Stimulated activated CD8-positive, alpha-beta memory T cell treated with anti-CD3 and anti-CD28 coated beads, Interleukin-7, amount 100 ng/mL, for 48 hours (primary cell): Measurements from ENCODE around the gene PBXIP1.
"Not testable (repeated sequence)": the region's sequence is repeated elsewhere in the genome, so short reads cannot be mapped to it uniquely, and the experiment has no call there.

Experiments used
- DNase-seq, 2 donors: peaks; one replicate each; pipeline ENCODE4 v3.0.0-alpha.2; 2020; ENCODE audit warnings: low read depth in 1 of 2; ENCODE audit errors: extremely low read depth in 1 of 2

Gene PBXIP1

DNA sequence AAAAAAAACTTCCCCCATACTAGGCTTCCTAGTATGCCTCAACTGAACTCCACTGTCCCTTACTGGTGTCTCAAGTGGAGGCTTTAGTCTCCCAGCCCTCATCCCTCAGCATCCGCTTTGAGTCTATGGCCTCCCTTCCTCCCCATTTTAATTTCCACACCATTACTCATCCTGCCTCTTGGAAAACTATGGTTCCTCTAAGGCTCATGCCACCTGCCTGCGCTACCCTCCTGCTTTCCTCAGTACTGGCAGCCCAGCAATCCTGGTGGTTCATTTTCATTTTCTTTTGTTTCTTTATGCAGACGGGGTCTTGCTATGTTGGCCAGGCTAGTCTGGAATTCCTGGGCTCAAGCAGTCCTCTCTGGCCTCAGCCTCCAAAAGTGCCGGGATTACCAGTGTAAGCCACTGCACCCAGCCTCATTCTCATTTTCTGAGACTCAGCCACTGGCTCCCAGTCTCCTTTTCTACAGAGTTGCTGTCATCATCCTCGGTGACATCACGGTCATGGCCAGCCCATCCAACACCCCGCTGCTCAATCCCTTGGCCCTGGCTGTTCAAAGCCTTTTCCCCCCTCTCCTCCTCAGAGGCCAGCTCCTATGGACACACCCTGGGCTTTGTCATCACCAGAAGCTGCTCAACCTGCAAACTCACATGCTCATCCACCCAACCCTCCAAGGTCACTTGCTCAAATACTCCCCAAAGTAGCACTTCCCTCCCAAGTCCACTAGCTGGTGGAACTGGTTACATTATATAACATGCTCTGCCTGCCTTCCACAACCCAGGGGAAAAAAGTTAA is 17.1 kb downstream of the PBXIP1 start:
- no peak for DNase-seq

GRCh38 chr1:154937988-154938386 is 17.9 kb downstream of the PBXIP1 start:
- DNase-seq = no peak

GRCh38 chr1:154937085-154937987 is 18.6 kb downstream of the PBXIP1 start:
- peak; percentile 73 to 80 for DNase-seq

DNA sequence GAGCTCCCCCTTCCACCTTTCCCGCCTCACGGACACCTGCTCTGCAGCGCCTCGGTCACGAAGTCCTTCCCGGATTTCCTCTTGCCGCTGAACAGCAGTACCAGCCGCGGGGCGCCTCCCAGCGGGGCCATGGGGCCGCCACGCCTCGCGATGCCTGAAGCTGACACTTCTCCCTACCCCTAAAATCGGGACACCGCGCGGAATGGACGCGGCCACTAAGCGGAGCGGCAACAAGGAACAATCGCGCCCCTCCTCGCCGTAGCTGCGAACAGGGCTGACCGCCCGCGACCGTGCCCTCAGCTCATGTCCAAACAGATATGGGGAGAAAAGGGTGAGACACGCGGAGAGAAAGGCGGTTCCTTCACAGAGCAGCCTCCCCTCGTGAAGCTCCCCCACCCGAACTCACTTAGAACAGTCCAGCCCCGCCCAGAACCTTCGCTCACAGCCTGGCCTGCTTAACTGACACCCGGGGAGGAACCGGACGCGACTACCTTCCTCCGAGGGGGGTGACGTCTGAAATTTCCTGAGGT is 19.3 kb downstream of the PBXIP1 start, which contains the start of gene PMVK:
PMVK (minus strand) TSS at position 165 of the 530 bp plus-strand sequence; CDS start at position 131, 34 bp downstream.
- DNase-seq = peak; percentile 82 to 91

DNA sequence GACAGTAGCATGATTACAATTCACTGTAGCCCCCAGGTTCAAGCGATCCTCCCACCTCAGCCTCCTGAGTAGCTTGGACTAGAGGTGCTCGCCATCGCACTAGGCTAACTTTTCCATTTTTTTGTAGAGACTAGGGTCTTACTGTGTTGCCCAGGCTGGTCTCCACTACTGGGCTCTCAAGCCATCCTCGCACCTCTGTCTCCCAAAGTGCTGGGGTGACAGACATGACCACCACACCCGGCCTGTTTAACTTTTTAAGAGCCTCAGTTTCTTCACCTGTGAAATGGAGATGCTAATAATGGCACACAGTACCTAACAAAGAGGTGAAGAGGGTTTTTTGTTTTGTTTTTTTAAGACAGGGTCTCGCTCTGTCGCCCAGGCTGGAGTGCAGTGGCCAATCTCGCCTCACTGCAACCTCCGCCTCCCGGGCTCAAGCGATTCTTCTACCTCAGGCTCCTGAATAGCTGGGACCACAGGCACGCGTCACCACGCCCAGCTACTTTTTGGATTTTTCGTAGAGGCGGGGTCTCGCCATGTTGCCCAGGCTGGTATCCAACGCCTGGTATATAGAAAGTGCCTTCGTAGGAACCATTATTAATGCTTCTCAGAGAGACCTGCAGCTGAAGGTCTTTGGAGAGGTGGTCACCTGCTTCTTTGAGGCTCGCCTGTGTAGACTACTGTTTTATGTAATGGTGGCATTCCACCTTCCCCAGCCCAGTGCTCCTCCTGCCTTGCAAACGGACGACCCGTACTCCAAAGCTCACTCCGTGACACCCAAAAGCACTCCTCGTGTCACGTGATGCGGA is 19.9 kb downstream of the PBXIP1 start:
- no peak for DNase-seq

GRCh38 chr1:154934358-154934948 is 21.4 kb downstream of the PBXIP1 start:
- DNase-seq = no peak

GRCh38 chr1:154931940-154932487 is 23.9 kb downstream of the PBXIP1 start:
- no peak for DNase-seq

GRCh38 chr1:154926201-154926600 is 29.7 kb downstream of the PBXIP1 start:
- DNase-seq = no peak

DNA sequence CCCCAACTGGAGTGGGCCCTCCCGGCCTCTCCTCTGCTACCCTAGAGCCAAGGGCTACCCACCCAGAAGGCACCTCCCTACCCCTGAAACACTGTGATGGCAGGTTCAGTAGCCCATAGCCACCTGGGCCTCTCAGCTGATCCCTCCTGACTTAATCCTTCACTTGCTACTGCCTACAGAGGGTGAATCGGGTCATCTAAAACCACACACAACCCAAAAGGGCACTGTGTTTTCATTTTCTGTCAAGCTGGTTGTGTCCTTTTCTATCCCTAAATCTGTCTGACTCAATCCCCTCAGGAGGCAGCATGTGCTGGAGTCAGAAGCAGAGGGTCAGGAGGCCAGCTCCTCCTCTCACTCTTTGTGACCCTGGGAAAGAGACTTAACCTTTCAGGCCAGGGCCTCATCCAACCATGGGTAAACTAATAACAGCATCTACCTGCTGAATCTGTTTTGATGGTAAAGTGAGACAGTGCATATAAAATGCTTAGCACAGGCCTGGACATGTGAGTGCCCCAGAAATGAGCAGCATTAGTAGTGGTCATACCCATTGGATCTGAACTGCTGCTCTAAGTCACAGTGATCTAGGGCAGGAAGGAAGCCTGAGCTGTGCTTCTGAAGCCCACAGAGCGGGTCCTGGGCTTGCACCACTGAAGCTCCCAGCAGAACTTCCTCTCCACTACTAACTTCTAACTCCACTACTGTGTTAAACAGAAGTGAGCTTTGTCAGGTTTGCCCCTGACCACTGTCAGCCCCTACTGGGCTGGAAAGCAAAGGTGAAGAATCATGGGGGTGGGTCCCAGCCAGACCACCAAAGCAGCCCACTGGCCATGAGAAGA is 30.3 kb downstream of the PBXIP1 start:
- DNase-seq = no peak

DNA sequence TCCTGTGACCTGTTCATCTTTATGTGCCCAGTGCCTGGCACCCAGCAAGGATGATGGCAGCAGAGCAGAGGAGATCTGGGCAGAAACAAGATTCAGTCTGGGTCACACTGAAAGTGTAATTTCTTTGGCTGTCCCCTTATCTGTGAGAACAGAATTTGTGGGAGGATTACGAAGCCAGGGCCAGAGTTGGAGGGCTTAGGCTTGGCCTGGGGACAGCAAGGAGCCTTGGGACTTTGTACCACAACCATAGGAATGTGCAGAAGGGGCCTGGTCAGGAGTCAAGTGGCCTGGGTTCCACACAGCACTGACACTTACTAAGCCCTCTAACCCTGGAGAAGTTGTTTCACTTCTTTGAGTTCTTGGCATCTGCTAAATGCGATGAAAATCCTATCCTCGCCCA is 32.2 kb downstream of the PBXIP1 start:
- no peak for DNase-seq

DNA sequence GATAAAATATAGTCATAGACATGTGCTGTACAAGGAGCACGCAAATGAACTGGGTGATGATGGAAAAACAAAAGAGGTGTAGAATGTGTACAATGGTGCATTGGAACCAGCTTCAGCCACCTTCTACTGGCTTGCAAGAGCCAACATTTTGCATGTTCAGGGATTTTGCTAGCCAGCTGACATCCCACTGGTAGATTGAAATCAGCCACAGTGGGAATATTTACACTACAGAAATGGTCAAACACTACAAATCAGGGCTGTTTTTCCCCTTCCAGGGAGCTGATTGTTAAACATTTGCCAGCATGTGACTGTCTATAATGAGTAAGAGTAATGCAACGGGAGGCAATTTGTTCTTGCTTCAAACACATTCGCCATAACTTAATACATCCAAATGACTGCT is 42.6 kb downstream of the PBXIP1 start:
- DNase-seq = no peak

GRCh38 chr1:154912755-154913154 is 43.1 kb downstream of the PBXIP1 start:
- DNase-seq = no peak

GRCh38 chr1:154911691-154912550 is 44.0 kb downstream of the PBXIP1 start:
- DNase-seq = no peak

GRCh38 chr1:154910851-154911250 is 45.0 kb downstream of the PBXIP1 start:
- DNase-seq = no peak

DNA sequence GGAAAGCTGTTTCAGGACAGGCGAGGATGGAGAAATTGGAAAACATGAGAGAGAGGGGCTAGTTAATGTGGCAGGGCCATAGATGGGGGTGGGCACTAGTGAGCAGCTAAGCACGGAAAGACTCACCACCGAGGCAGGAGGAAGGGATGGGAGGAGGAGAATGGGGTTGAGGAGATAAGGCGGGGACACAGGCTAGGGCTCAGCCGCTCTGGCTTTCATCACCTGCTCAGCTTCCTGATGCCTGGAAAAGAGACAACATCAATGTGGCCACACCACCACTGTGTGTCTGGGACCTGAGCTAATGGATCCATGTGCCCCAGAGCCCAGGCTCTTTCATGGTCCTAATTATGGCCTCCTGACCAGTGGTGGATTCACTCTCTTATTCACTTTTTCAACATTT is 47.0 kb downstream of the PBXIP1 start:
- no peak for DNase-seq

DNA sequence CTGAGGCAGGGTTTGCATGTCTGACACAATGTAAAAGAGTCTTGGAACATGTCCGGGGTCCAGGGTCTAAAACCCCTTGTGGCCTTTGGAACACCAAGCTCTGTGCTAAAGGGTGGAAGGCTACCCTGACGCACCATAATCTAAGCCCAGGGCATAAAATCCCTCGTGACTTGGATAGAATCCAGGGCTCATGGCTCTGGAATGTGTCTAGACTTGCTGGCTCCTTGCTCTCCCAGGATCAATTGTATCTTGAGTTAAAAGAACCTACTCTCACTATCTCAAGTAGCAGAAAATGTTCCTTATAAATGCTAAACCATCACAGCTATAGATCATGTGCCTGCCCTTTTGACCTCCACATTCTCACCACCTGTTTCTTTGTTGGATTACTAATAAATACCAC is 47.8 kb downstream of the PBXIP1 start:
- DNase-seq = not testable (repeated sequence)

DNA sequence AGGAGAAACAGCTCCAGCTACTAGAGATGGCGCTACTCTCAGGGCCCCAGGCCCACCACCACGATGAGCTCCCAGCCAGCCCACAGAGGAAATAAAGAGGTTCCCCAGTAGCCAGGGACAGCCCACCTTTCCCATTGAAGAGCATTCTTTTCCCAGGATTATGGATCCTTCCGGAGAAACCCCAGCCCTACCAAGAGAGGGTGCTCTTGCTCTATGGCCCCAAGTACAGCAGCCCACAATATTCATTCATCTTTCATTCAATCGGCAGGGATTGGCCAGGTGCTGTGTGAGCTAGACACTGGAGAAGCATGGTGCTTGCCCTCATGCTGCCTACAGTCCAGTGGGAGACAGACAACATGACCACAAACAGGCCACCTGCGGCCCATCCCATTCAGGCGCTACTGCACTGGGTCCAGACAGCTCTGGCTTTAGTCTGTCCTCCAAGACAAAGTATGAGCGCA is 49.2 kb downstream of the PBXIP1 start:
- no peak for DNase-seq

GRCh38 chr1:154902938-154903566 is 52.8 kb downstream of the PBXIP1 start:
- no peak for DNase-seq
